ENCODE measurements around the gene FGFR2. TPM values are rescaled to one million over a fixed set of nuclear protein-coding genes. Genes with fewer than 3 reads are reported as not detected.

The FGFR2 gene
- total RNA-seq, 1 experiment from 2014 or later: 286 TPM

GRCh38 chr10:121594623-121595350, 3.5 kb downstream of the FGFR2 start:
- Histone ChIP-seq H3K4me1 (peaks cover 36% of the 10 kb centered on the region), H3K36me3 (ENCODE audit: control insufficient read depth, insufficient read depth, low read length) (peaks cover 6% of the 10 kb centered on the region), H3K27me3 (replicated peaks; ENCODE audit: control insufficient read depth, insufficient read depth, low read length) (no peaks in the 10 kb centered on the region), H3K9me3 (no peaks in the 10 kb centered on the region), H3K4me3 (ENCODE audit: low read depth, low read length) (no peak overlapping the region)
- DNase-seq: no peak
- H3K27me3 Mint-ChIP-seq (ENCODE audit: insufficient read depth, unreplicated experiment): no peaks in the 10 kb centered on the region
- no peak for TF ChIP-seq CTCF (IDR thresholded peaks at IDR 0.05; ENCODE audit: insufficient read depth in 1 of 2, low read depth in 1 of 2, low read length in 1 of 2, severe bottlenecking in 1 of 2, unreplicated experiment in 1 of 2)
- POLR2A ChIA-PET: no interaction called here
- BruUV-seq (replicated peaks): no TSS peak
- no peak overlapping the region for H3K27ac Mint-ChIP-seq (ENCODE audit: unreplicated experiment)
- CTCF ChIA-PET: no interaction called here
- H3K4me3 Mint-ChIP-seq (ENCODE audit: unreplicated experiment): peak overlapping the region; percentile 95
- no peaks in the 10 kb centered on the region for H3K9me3 Mint-ChIP-seq (ENCODE audit: unreplicated experiment)
- peaks cover 77% of the 10 kb centered on the region for H3K36me3 Mint-ChIP-seq (ENCODE audit: insufficient read depth, unreplicated experiment)
- H3K4me1 Mint-ChIP-seq (ENCODE audit: low read depth, unreplicated experiment): peaks cover 19% of the 10 kb centered on the region
- intact Hi-C loops (cut with micrococcal nuclease; ENCODE audit: unreplicated experiment): loop anchor here (5.0 to 10.0 kb wide), 6 partner anchors 82 to 410 kb away; no protein-coding TSS in a partner anchor

- POLR2A ChIA-PET: no interaction called here
Observed at GRCh38 chr10:121594076-121594475, 4.2 kb downstream of the FGFR2 start.

More at GRCh38 chr10:121594076-121594475, 4.2 kb downstream of the FGFR2 start:
- Histone ChIP-seq H3K9me3 (no peaks in the 10 kb centered on the region), H3K4me1 (peaks cover 30% of the 10 kb centered on the region), H3K27me3 (replicated peaks; ENCODE audit: control insufficient read depth, insufficient read depth, low read length) (no peaks in the 10 kb centered on the region), H3K4me3 (ENCODE audit: low read depth, low read length) (no peak overlapping the region), H3K36me3 (ENCODE audit: control insufficient read depth, insufficient read depth, low read length) (peaks cover 6% of the 10 kb centered on the region)
- intact Hi-C loops (cut with micrococcal nuclease; ENCODE audit: unreplicated experiment): loop anchor here (10.0 kb wide), 3 partner anchors 269 to 409 kb away; no protein-coding TSS in a partner anchor
- TF ChIP-seq CTCF (IDR thresholded peaks at IDR 0.05; ENCODE audit: insufficient read depth in 1 of 2, low read depth in 1 of 2, low read length in 1 of 2, severe bottlenecking in 1 of 2, unreplicated experiment in 1 of 2): no peak
- Mint-ChIP-seq H3K27me3 (ENCODE audit: insufficient read depth, unreplicated experiment) (no peaks in the 10 kb centered on the region), H3K4me1 (ENCODE audit: low read depth, unreplicated experiment) (peaks cover 19% of the 10 kb centered on the region), H3K4me3 (ENCODE audit: unreplicated experiment) (peak overlapping the region; percentile 47), H3K27ac (ENCODE audit: unreplicated experiment) (peak overlapping the region; percentile 48), H3K9me3 (ENCODE audit: unreplicated experiment) (no peaks in the 10 kb centered on the region), H3K36me3 (ENCODE audit: insufficient read depth, unreplicated experiment) (peaks cover 83% of the 10 kb centered on the region)
- DNase-seq: no peak
- CTCF ChIA-PET: no interaction called here
- no TSS peak for BruUV-seq (replicated peaks)
